OCI-LY1 (cell line): ENCODE data around the gene KCNK4.

Experiments
- EZH2 ChIP-seq: fragments of 200-600 bp; sonication (generic), shearing (Covaris generic); IDR thresholded peaks from 2 replicates; pipeline ENCODE4 v1.8.0; 2017; ENCODE audit warnings: borderline replicate concordance, mixed run types, mild to moderate bottlenecking, antibody characterized with exemption, low read length, moderate library complexity, mixed read lengths
- TF ChIP-seq, protein P1 (sequence below): fragments of 200-600 bp; sonication (generic), shearing (Covaris generic); IDR thresholded peaks from 2 replicates; pipeline ENCODE4 v1.5.1; 2017; ENCODE audit warnings: mild to moderate bottlenecking, antibody characterized with exemption, low read length, moderate library complexity, mixed read lengths

DNA sequence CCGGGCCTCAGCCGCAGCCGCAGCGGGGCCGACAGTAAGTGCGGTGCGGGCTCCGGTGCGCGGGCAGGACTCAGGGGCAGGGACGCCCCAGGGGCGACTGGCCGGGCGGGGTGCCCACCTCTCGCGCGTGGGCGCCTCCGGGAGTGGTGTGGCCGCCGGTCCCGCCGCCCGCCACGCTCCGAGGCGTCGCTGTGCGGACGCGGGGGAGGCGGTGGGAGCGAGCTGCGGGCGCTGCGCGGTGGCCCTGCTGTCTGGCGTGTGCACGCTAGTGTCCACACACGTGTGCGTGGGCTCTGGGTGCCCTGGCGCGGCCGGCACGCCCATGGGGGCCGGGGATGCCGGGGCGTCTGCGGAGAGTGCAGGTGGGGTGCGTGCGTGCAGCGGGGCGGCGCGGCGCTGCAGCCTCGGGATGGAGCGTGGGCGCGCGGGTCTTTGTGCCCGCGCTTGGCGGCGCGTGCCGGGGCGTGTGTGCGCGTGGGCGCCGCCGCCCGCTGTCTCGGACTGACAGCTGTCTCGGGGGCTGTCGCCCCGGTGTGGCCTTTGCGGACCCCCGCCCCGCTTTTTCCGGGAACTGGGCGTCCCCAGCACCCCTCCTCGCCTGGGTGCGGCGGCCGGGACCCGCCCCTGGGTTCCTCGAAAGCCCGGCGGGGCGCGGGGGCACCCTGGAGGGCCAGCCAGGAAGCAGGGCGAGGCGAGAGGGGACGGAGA is 804 bp downstream of the KCNK4 start:
- no peak for TF ChIP-seq EZH2
- TF ChIP-seq, protein P1, sequence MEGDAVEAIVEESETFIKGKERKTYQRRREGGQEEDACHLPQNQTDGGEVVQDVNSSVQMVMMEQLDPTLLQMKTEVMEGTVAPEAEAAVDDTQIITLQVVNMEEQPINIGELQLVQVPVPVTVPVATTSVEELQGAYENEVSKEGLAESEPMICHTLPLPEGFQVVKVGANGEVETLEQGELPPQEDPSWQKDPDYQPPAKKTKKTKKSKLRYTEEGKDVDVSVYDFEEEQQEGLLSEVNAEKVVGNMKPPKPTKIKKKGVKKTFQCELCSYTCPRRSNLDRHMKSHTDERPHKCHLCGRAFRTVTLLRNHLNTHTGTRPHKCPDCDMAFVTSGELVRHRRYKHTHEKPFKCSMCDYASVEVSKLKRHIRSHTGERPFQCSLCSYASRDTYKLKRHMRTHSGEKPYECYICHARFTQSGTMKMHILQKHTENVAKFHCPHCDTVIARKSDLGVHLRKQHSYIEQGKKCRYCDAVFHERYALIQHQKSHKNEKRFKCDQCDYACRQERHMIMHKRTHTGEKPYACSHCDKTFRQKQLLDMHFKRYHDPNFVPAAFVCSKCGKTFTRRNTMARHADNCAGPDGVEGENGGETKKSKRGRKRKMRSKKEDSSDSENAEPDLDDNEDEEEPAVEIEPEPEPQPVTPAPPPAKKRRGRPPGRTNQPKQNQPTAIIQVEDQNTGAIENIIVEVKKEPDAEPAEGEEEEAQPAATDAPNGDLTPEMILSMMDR: no peak
